IMR-90 (cell line): ENCODE measurements around the gene RYR1. TPM values are rescaled to one million over a fixed set of nuclear protein-coding genes. Genes with fewer than 3 reads are reported as not detected.

Experiments used
- ATAC-seq: fragments of 200-7000 bp; cut with Tn5 transposase; 2 replicates; pipeline ENCODE4 v1.9.1; 2020; ENCODE audit warnings: low read depth, mild to moderate bottlenecking, moderate library complexity
- BruUV-seq: library from RNA; stranded (reverse); fragments of 400-500 nt; replicated peaks from 2 replicates; lab custom pipeline; 2021; lab: Mats Ljungman, UMichigan
- CTCF ChIA-PET: fragments of 300-600 bp; formaldehyde crosslinking; extraction: SDS; loops from one replicate; lab custom pipeline; 2021; ENCODE audit warnings: antibody characterized with exemption; lab: Yijun Ruan, JAX
- POLR2A ChIA-PET: fragments of 300-600 bp; sonication (Branson Sonifier 250); formaldehyde crosslinking; loops from one replicate; lab custom pipeline; 2022; ENCODE audit warnings: antibody characterized with exemption; ENCODE audit not compliant: unreplicated experiment; lab: Charles Lee
- DNase-seq: peaks from one replicate; pipeline ENCODE4 v3.0.0; 2013
- H2AFZ ChIP-seq: replicated peaks from 2 replicates; pipeline ENCODE3; 2013; ENCODE audit warnings: low read length, mild to moderate bottlenecking; ENCODE audit not compliant: poor library complexity
- H2AK5ac ChIP-seq: 2 replicates; pipeline ENCODE4 v1.6.1; 2013; ENCODE audit warnings: low read depth, low read length, inconsistent platforms
- H2AK9ac ChIP-seq: replicated peaks from 2 replicates; pipeline ENCODE3; 2013; ENCODE audit warnings: mild to moderate bottlenecking, low read depth, low read length, moderate library complexity; ENCODE audit not compliant: poor library complexity
- H2BK120ac ChIP-seq: 2 replicates; pipeline ENCODE4 v1.6.1; 2013; ENCODE audit warnings: low read depth, low read length, inconsistent platforms
- H2BK15ac ChIP-seq: 3 replicates; pipeline ENCODE4 v1.6.1; 2013; ENCODE audit warnings: low read depth, low read length, inconsistent platforms
- H2BK20ac ChIP-seq: 2 replicates; pipeline ENCODE4 v1.6.1; 2013; ENCODE audit warnings: low read depth, mild to moderate bottlenecking, inconsistent platforms, low read length, moderate library complexity
- H2BK5ac ChIP-seq: 2 replicates; pipeline ENCODE4 v1.6.1; 2013; ENCODE audit warnings: mild to moderate bottlenecking, low read depth, low read length, inconsistent platforms; ENCODE audit not compliant: poor library complexity, severe bottlenecking
- H3K14ac ChIP-seq: replicated peaks from 2 replicates; pipeline ENCODE4 v1.6.1; 2013; ENCODE audit warnings: low read depth, low read length, inconsistent platforms
- H3K18ac ChIP-seq: 2 replicates; pipeline ENCODE4 v1.6.1; 2013; ENCODE audit warnings: low read depth, low read length, control low read depth
- H3K23ac ChIP-seq: 2 replicates; pipeline ENCODE4 v1.6.1; 2013; ENCODE audit warnings: low read depth, low read length, inconsistent platforms
- H3K27ac ChIP-seq: 2 replicates; pipeline ENCODE4 v1.5.1; 2013; ENCODE audit warnings: mild to moderate bottlenecking, control low read depth, low read length; ENCODE audit not compliant: insufficient read depth
- H3K27me3 ChIP-seq: 2 replicates; pipeline ENCODE4 v1.6.1; 2013; ENCODE audit warnings: low read length; ENCODE audit not compliant: control insufficient read depth, insufficient read depth
- H3K36me3 ChIP-seq: 2 replicates; pipeline ENCODE4 v1.6.1; 2013; ENCODE audit warnings: low read length, mixed read lengths; ENCODE audit not compliant: control insufficient read depth, insufficient read depth
- H3K4ac ChIP-seq: 2 replicates; pipeline ENCODE4 v1.6.1; 2013; ENCODE audit warnings: low read depth, low read length, inconsistent platforms
- H3K4me1 ChIP-seq: 2 replicates; pipeline ENCODE4 v1.6.1; 2013; ENCODE audit warnings: low read length, mixed read lengths; ENCODE audit not compliant: control insufficient read depth, insufficient read depth
- H3K4me2 ChIP-seq: 2 replicates; pipeline ENCODE4 v1.6.1; 2013; ENCODE audit warnings: low read depth, mild to moderate bottlenecking, control low read depth, low read length, moderate library complexity
- H3K4me3 ChIP-seq: 2 replicates; pipeline ENCODE4 v1.5.1; 2013; ENCODE audit warnings: low read depth, mild to moderate bottlenecking, control low read depth, low read length, moderate library complexity; ENCODE audit not compliant: insufficient read depth
- H3K56ac ChIP-seq: 2 replicates; pipeline ENCODE4 v1.6.1; 2013; ENCODE audit warnings: low read length, inconsistent platforms; ENCODE audit not compliant: insufficient read depth; ENCODE audit errors: extremely low read depth
- H3K79me1 ChIP-seq, 2 experiments: 2 replicates each; pipeline ENCODE4 v1.6.1; 2013; ENCODE audit warnings: low read length in 2 of 2, inconsistent platforms in 1 of 2, low read depth in 1 of 2
- H3K9ac ChIP-seq: 2 replicates; pipeline ENCODE4 v1.6.1; 2013; ENCODE audit warnings: low read depth, low read length, control low read depth
- H3K9me1 ChIP-seq: 2 replicates; pipeline ENCODE4 v1.6.1; 2013; ENCODE audit warnings: low read length, inconsistent platforms; ENCODE audit not compliant: insufficient read depth
- H3K9me3 ChIP-seq: 2 replicates; pipeline ENCODE4 v1.6.1; 2013; ENCODE audit warnings: low read length; ENCODE audit not compliant: control insufficient read depth, insufficient read depth
- H4K20me1 ChIP-seq: 2 replicates; pipeline ENCODE4 v1.6.1; 2013; ENCODE audit warnings: low read length, inconsistent platforms; ENCODE audit not compliant: insufficient read depth
- H4K5ac ChIP-seq: 2 replicates; pipeline ENCODE4 v1.6.1; 2013; ENCODE audit warnings: mild to moderate bottlenecking, low read depth, low read length, control low read depth
- H4K8ac ChIP-seq, 2 experiments: 2 replicates each; pipeline ENCODE4 v1.6.1; 2013; ENCODE audit warnings: low read depth in 2 of 2, low read length in 2 of 2, control low read depth in 1 of 2, inconsistent platforms in 1 of 2
- H4K91ac ChIP-seq: 2 replicates; pipeline ENCODE4 v1.6.1; 2013; ENCODE audit warnings: low read depth, low read length, inconsistent platforms; ENCODE audit not compliant: insufficient read depth
- BHLHE40 ChIP-seq: fragments of 150-350 bp; IDR thresholded peaks from 2 replicates; pipeline ENCODE4 v1.6.1; 2016; ENCODE audit warnings: mild to moderate bottlenecking, low read depth, low read length
- CEBPB ChIP-seq: IDR thresholded peaks from 2 replicates; pipeline ENCODE4 v1.6.1; 2012; ENCODE audit warnings: low read depth, low read length, improper control_type of control experiment
- CHD1 ChIP-seq: IDR thresholded peaks from 2 replicates; pipeline ENCODE4 v1.6.1; 2012; ENCODE audit warnings: low read depth, low read length, improper control_type of control experiment
- CTCF ChIP-seq: conservative IDR thresholded peaks from 2 replicates; pipeline ENCODE4 v1.5.1; 2012; ENCODE audit warnings: mild to moderate bottlenecking, low read depth, low read length, improper control_type of control experiment
- ELK1 ChIP-seq: fragments of 150-350 bp; IDR thresholded peaks from 2 replicates; pipeline ENCODE4 v1.6.1; 2016; ENCODE audit warnings: low read depth, mild to moderate bottlenecking, low read length, moderate library complexity, borderline replicate concordance
- FOS ChIP-seq: fragments of 150-350 bp; IDR thresholded peaks from 2 replicates; pipeline ENCODE4 v1.6.1; 2016; ENCODE audit warnings: low read depth, low read length
- MAFK ChIP-seq: IDR thresholded peaks from 2 replicates; pipeline ENCODE4 v1.6.1; 2012; ENCODE audit warnings: low read depth, low read length, improper control_type of control experiment
- MAZ ChIP-seq: IDR thresholded peaks from 2 replicates; pipeline ENCODE4 v1.6.1; 2012; ENCODE audit warnings: low read depth, mild to moderate bottlenecking, low read length, improper control_type of control experiment, moderate library complexity, borderline replicate concordance
- MXI1 ChIP-seq: IDR thresholded peaks from 2 replicates; pipeline ENCODE4 v1.6.1; 2012; ENCODE audit warnings: low read depth, mild to moderate bottlenecking, low read length, moderate library complexity, borderline replicate concordance
- NFE2L2 ChIP-seq: fragments of 150-350 bp; IDR thresholded peaks from 2 replicates; pipeline ENCODE4 v1.6.1; 2016; ENCODE audit warnings: low read depth, mild to moderate bottlenecking, low read length
- POLR2A ChIP-seq: IDR thresholded peaks from 2 replicates; pipeline ENCODE4 v1.6.1; 2012; ENCODE audit warnings: mild to moderate bottlenecking, low read depth, low read length
- RAD21 ChIP-seq: IDR thresholded peaks from 2 replicates; pipeline ENCODE4 v1.6.1; 2012; ENCODE audit warnings: low read length, improper control_type of control experiment
- RCOR1 ChIP-seq: IDR thresholded peaks from 2 replicates; pipeline ENCODE4 v1.6.1; 2012; ENCODE audit warnings: mild to moderate bottlenecking, low read length, improper control_type of control experiment; ENCODE audit not compliant: insufficient replicate concordance
- RFX5 ChIP-seq: IDR thresholded peaks from 2 replicates; pipeline ENCODE4 v1.8.0; 2012; ENCODE audit warnings: low read depth, mild to moderate bottlenecking, low read length, moderate library complexity
- SMC3 ChIP-seq: fragments of 150-350 bp; IDR thresholded peaks from 2 replicates; pipeline ENCODE4 v1.6.1; 2016; ENCODE audit warnings: low read depth, mild to moderate bottlenecking, antibody characterized with exemption, low read length, moderate library complexity
- WGBS, 2 experiments: methylation state at CpG; one replicate each; pipeline versions ENCODE4 v1.1.5 to v1.1.7; 2013; ENCODE audit warnings: missing lambda C conversion rate in 2 of 2; ENCODE audit not compliant: insufficient read length in 1 of 2; ENCODE audit errors: extremely low coverage in 2 of 2; 5-methylcytosine and 5-hydroxymethylcytosine counted together
- dilution Hi-C: fragments of 300-500 bp; cut with HindIII; formaldehyde crosslinking; loops from one replicate; pipeline ENCODE4 v1.14.3; 2018; ENCODE audit warnings: low sequenced_read_pairs; ENCODE audit not compliant: unreplicated experiment
- in situ Hi-C: fragments of 300-500 bp; cut with MboI; formaldehyde crosslinking; loops from 3 replicates; pipeline ENCODE4 v1.14.3; 2019; ENCODE audit warnings: low sequenced_read_pairs, inconsistent platforms, mixed read lengths
- intact Hi-C: fragments of 100-400 bp; cut with micrococcal nuclease; formaldehyde crosslinking; loops from 2 replicates; pipeline ENCODE4 v1.10.0; 2022
- polyA plus RNA-seq, 3 experiments: library from polyadenylated mRNA; depleted of rRNA; stranded (reverse); fragments of >200 nt; gene quantifications; 2 replicates each; pipeline ENCODE4 v1.2.3, GENCODE V29; 2012; ENCODE audit warnings: low replicate concordance in 1 of 3
- total RNA-seq: library from RNA; depleted of rRNA; stranded (reverse); fragments of >200 nt; gene quantifications from 2 replicates; pipeline ENCODE4 v1.2.3, GENCODE V29; 2012
- TF ChIP-seq, protein P1 (sequence below): fragments of 150-350 bp; IDR thresholded peaks from 2 replicates; pipeline ENCODE4 v1.6.1; 2017; ENCODE audit warnings: mild to moderate bottlenecking, antibody characterized with exemption, low read length, low read depth

Gene RYR1
- total and polyA plus RNA-seq, 2 of the 4 experiments (the other 2 are of a cell fraction) = not detected

- Histone ChIP-seq H3K4me3 (no peak overlapping the region), H3K23ac (no peak overlapping the region), H2AK9ac (no peak overlapping the region), H3K14ac (no peak overlapping the region), H2AK5ac (no peak overlapping the region), H3K9me3 (no peaks in the 10 kb centered on the region), H3K79me1 (no peaks in the 10 kb centered on the region), H4K5ac (no peak overlapping the region), H3K4ac (no peak overlapping the region), H4K8ac (no peak overlapping the region), H2AFZ (no peak overlapping the region), H3K4me2 (no peak overlapping the region), H2BK20ac (no peak overlapping the region), H3K18ac (no peak overlapping the region), H2BK15ac (no peak overlapping the region), H3K27me3 (no peaks in the 10 kb centered on the region), H3K56ac (no peak overlapping the region), H2BK5ac (no peak overlapping the region), H3K27ac (no peak overlapping the region), H2BK120ac (no peak overlapping the region), H3K9ac (no peak overlapping the region), H3K36me3 (peaks cover 5% of the 10 kb centered on the region; the same call in 1 of the 2 replicates), H4K20me1 (no peaks in the 10 kb centered on the region), H4K91ac (no peak overlapping the region), H3K4me1 (no peaks in the 10 kb centered on the region), H3K9me1 (no peaks in the 10 kb centered on the region)
- ATAC-seq (no peak; the same call in 1 of the 2 replicates), DNase-seq (no peak)
- ChIA-PET POLR2A (no interaction called here), CTCF (no interaction called here)
- dilution Hi-C loops (no loop called here), in situ Hi-C loops (loop anchor here (25.0 kb wide), 1 partner anchor 526 kb away; the partner anchor contains the start of genes MRPS12 and SARS2), intact Hi-C loops (no loop called here)
- TF ChIP-seq FOS (no peak), BHLHE40 (no peak), MAZ (no peak), CEBPB (no peak), CTCF (no peak), POLR2A (no peak), MXI1 (no peak), RAD21 (no peak), RCOR1 (no peak), RFX5 (no peak), NFE2L2 (no peak), ELK1 (no peak), CHD1 (no peak), MAFK (no peak), SMC3 (no peak)
- TF ChIP-seq, protein P1, sequence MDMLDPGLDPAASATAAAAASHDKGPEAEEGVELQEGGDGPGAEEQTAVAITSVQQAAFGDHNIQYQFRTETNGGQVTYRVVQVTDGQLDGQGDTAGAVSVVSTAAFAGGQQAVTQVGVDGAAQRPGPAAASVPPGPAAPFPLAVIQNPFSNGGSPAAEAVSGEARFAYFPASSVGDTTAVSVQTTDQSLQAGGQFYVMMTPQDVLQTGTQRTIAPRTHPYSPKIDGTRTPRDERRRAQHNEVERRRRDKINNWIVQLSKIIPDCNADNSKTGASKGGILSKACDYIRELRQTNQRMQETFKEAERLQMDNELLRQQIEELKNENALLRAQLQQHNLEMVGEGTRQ = no peak
- 100% methylated on average over 3 of the region's 13 CpGs; no CpG with 5 or more reads in 1 of the 2 experiments for WGBS, 2 experiments
- BruUV-seq = no TSS peak
Measured at GRCh38 chr19:38411041-38411712, 22.3 kb upstream of the RYR1 start.
